ENCODE measurements around the gene MARK3. TPM values are rescaled to one million over a fixed set of nuclear protein-coding genes. Genes with fewer than 3 reads are reported as not detected.

Gene MARK3
- total and polyA plus RNA-seq, 2 of the 13 experiments (the other 11 are each of a cell fraction or from before 2014, with no cell fraction given) = 47.7 to 56.6 TPM

DNA sequence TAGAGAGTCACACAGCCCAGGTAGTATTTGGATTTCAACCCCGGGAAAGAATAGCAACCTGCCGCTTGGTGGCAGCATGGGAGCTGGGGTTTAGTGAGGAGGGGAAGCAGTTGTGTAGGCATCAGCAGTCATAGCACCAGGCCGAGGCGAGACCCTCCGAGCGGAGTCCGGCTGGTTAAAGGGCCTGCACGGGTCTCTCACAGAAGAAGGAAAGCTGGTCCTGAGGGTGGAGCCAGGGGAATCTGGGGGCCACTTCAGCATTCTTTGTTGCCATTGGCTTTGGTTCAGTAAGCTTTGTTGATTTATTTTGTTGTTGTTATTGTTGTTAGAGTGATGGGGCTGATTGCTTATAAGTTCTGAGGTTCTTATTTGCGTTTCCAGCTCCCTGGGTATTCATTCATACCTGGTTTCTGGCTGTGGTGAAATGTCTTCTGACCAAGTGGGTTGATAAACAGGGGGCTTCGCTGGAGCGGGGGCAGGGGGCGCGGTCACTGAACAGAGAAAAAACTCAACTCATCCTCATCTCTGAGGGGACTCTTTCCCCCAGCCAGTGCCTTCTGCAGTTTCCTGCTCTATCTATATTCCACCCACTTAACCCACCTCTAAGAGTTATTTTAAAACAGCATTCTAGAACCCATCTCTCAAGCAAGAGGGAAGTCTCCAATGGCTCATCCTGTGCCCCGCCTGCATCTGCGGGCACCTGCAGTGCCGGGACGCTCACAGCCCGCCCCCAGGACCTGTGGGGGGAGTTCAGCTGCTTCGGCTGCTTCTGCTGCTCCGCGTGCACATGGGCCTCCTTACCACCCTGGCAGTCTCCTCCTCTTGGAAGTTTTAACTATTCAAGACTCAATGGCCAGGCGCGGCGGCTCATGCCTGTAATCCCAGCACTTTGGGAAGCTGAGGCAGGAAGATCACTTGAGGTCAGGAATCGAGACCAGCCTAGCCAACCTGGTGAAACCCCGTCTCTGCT, 125.8 kb downstream of the MARK3 start:
- H4K20me1 ChIP-seq (ENCODE audit: insufficient read depth, low read length) = no peaks in the 10 kb centered on the region
- H3K36me3 ChIP-seq (replicated peaks in 1 of 2; ENCODE audit: control insufficient read depth in 1 of 2, insufficient read depth in 2 of 2, low read length in 2 of 2) = 0 out of 5 replicates have a peak, but pooled peaks cover 0 to 7% of the 10 kb centered on the region in 2 experiments
- intact Hi-C loops (cut with micrococcal nuclease; ENCODE audit: unreplicated experiment) (no loop called here), in situ Hi-C loops (cut with HindIII; ENCODE audit: extremely low pct_ligation_motif_present, low pct_unique_long_range_greater_than_20kb) (no loop called here)
- no peak overlapping the region for H2AFZ ChIP-seq (ENCODE audit: low read length)
- DNase-seq (ENCODE audit: low spot score) (no peak), FAIRE-seq (no peak), ATAC-seq (no peak)
- no peak overlapping the region for H3K4me3 ChIP-seq (replicated peaks in 1 of 3; ENCODE audit: insufficient read depth in 1 of 3, low read depth in 2 of 3, low read length in 3 of 3)
- no peak overlapping the region for H3K4me2 ChIP-seq (ENCODE audit: low read depth, low read length)
- ChIA-PET POLR2A (interaction anchor here (0.6 kb wide), 1 partner anchor 14 kb away, joined by 3 read pairs; no protein-coding TSS in a partner anchor), CTCF (ENCODE audit: low intra/inter-chr PET ratio, low total read pairs) (no interaction called here)
- H3K4me1 ChIP-seq (ENCODE audit: insufficient read depth, low read length) = peaks cover 25% of the 10 kb centered on the region
- no peaks in the 10 kb centered on the region for H3K27me3 ChIP-seq (ENCODE audit: control insufficient read depth in 1 of 2, insufficient read depth in 2 of 2, low read length in 2 of 2)
- no peak overlapping the region for H3K27ac ChIP-seq (ENCODE audit: extremely low read length, insufficient read depth, low read length)
- no TSS peak for BruUV-seq (replicated peaks)
- WGBS (ENCODE audit: low lambda C conversion rate) = 93% methylated on average over 22 of the region's 26 CpGs
- H3K79me2 ChIP-seq (ENCODE audit: insufficient read depth, low read length) = no peaks in the 10 kb centered on the region
- H3K9ac ChIP-seq (ENCODE audit: insufficient read depth, low read depth, low read length) = no peak overlapping the region
- no peaks in the 10 kb centered on the region for H3K9me3 ChIP-seq (ENCODE audit: low read length)
- TF ChIP-seq FIP1L1 (IDR thresholded peaks at IDR 0.05; ENCODE audit: borderline replicate concordance, insufficient read depth, low read depth, low read length) (no peak), SCMH1 (CRISPR knock-in tag; IDR thresholded peaks at IDR 0.05; ENCODE audit: borderline replicate concordance) (no peak), SNRNP70 (IDR thresholded peaks at IDR 0.05; ENCODE audit: low read depth, low read length) (no peak), ZNF577 (CRISPR knock-in tag; IDR thresholded peaks at IDR 0.05; ENCODE audit: borderline replicate concordance, low read depth) (no peak), ZNF180 (CRISPR knock-in tag; IDR thresholded peaks at IDR 0.05; ENCODE audit: borderline replicate concordance, low read depth) (no peak), ZNF564 (CRISPR knock-in tag; IDR thresholded peaks at IDR 0.05) (no peak), ZNF567 (CRISPR knock-in tag; IDR thresholded peaks at IDR 0.05; ENCODE audit: borderline replicate concordance) (no peak)
- TF ChIP-seq, protein P1, sequence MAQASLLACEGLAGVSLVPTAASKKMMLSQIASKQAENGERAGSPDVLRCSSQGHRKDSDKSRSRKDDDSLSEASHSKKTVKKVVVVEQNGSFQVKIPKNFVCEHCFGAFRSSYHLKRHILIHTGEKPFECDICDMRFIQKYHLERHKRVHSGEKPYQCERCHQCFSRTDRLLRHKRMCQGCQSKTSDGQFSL (CRISPR knock-in tag; IDR thresholded peaks at IDR 0.05) = no peak
- TF ChIP-seq, protein P2, sequence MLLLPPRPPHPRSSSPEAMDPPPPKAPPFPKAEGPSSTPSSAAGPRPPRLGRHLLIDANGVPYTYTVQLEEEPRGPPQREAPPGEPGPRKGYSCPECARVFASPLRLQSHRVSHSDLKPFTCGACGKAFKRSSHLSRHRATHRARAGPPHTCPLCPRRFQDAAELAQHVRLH (CRISPR knock-in tag; IDR thresholded peaks at IDR 0.05; ENCODE audit: borderline replicate concordance, low read depth) = no peak
- TF ChIP-seq, protein P3, sequence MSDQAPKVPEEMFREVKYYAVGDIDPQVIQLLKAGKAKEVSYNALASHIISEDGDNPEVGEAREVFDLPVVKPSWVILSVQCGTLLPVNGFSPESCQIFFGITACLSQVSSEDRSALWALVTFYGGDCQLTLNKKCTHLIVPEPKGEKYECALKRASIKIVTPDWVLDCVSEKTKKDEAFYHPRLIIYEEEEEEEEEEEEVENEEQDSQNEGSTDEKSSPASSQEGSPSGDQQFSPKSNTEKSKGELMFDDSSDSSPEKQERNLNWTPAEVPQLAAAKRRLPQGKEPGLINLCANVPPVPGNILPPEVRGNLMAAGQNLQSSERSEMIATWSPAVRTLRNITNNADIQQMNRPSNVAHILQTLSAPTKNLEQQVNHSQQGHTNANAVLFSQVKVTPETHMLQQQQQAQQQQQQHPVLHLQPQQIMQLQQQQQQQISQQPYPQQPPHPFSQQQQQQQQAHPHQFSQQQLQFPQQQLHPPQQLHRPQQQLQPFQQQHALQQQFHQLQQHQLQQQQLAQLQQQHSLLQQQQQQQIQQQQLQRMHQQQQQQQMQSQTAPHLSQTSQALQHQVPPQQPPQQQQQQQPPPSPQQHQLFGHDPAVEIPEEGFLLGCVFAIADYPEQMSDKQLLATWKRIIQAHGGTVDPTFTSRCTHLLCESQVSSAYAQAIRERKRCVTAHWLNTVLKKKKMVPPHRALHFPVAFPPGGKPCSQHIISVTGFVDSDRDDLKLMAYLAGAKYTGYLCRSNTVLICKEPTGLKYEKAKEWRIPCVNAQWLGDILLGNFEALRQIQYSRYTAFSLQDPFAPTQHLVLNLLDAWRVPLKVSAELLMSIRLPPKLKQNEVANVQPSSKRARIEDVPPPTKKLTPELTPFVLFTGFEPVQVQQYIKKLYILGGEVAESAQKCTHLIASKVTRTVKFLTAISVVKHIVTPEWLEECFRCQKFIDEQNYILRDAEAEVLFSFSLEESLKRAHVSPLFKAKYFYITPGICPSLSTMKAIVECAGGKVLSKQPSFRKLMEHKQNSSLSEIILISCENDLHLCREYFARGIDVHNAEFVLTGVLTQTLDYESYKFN (CRISPR knock-in tag; conservative IDR thresholded peaks at IDR 0.05) = no peak
- TF ChIP-seq, protein P4, sequence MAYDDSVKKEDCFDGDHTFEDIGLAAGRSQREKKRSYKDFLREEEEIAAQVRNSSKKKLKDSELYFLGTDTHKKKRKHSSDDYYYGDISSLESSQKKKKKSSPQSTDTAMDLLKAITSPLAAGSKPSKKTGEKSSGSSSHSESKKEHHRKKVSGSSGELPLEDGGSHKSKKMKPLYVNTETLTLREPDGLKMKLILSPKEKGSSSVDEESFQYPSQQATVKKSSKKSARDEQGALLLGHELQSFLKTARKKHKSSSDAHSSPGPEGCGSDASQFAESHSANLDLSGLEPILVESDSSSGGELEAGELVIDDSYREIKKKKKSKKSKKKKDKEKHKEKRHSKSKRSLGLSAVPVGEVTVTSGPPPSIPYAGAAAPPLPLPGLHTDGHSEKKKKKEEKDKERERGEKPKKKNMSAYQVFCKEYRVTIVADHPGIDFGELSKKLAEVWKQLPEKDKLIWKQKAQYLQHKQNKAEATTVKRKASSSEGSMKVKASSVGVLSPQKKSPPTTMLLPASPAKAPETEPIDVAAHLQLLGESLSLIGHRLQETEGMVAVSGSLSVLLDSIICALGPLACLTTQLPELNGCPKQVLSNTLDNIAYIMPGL (CRISPR knock-in tag; IDR thresholded peaks at IDR 0.05; ENCODE audit: borderline replicate concordance in 1 of 2, low read depth in 1 of 2) = no peak
- TF ChIP-seq, protein P5, sequence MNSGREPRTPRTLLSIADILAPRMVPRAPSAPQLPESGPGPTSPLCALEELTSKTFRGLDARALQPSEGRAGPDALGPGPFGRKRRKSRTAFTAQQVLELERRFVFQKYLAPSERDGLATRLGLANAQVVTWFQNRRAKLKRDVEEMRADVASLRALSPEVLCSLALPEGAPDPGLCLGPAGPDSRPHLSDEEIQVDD (CRISPR knock-in tag; IDR thresholded peaks at IDR 0.05; ENCODE audit: borderline replicate concordance) = no peak
